Amniotic epithelial cell (primary cell): ENCODE results near the gene MLST8.
"Not testable (repeated sequence)": the region's sequence is repeated elsewhere in the genome, so short reads cannot be mapped to it uniquely, and the experiment has no call there.

Experiments used
- DNase-seq: peaks from one replicate; pipeline ENCODE4 v3.0.0-alpha.2; 2010; ENCODE audit warnings: low read depth

MLST8 gene

DNA sequence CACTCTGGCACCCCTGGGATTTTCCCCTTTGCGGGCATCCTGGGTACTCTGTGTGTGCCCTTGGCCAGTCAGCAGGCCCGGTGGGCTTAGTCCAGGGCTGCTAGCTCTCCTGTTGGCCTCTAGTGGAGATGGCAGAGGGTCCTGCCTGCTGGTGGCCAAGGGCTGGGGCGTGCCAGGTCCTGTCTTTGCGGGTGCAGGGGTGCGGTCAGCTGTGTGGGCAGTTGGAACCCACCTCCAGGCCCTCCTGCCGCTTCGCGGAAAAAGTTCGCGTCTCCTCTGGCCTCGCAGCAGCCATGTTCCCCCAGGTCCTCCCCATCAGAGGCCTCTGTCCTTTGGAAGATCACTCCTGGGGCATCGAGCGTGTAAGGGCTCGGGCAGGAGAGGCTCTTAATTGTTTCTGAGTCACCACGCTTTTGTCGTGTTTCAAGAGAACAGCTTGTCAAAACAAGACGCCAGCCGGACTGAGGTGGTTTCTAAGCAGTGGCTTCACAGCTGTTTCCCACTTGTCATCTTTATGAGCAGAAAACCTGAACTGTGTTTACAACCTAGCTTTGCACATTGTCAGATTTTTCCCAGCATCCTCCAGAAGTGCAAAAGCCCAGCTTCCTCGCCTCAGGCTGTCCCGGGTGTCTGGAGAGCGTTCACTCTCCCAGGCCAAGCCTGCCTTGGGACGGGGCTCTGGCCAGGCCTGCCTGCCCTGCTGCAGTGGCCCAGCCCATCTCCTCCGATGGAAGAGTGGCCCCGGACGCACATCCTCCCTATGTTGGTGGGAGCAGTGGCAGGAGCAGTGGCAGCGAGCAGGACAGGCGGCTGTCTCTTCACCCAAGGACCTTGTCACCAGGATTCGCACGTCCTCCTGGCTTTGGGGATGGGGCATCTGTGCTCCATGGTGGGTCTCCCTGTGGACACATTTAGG, 26.0 kb downstream of the MLST8 start:
- no peak for DNase-seq

DNA sequence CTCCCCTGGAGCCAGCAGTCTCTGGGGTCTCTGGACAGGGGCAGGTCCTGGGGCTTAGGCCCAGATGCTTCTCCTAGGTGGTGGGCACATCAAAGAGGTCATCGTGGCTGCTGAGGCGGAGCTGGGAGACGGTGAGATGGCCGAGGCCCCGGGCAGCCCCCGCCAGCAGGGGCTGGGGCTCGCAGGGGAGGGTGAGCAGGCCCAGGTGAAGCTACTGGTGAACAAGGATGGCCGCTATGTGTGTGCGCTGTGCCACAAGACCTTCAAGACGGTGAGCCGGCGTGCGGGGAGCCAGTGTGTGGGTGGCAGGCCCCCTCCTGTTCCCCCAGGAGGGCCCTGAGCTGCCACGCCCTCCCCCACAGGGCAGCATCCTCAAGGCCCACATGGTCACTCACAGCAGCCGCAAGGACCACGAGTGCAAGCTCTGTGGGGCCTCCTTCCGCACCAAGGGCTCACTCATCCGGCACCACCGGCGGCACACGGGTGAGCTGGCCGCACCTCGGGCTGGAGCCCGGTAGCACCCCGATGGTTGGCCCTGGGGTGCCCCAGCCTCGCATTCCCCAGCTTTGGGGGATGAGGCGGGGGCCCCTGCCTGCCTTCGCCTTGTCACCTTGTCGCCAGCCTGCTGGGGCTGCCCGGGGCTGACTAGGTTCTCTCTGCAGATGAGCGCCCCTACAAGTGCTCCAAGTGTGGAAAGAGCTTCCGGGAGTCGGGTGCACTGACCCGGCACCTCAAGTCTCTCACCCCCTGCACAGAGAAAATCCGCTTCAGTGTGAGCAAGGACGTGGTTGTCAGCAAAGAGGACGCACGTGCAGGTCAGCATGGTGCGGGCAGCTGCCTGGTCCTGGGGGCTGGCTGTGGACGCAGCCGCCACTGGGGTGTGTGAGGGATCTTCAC, 27.1 kb downstream of the MLST8 start:
- DNase-seq, result no peak

DNA sequence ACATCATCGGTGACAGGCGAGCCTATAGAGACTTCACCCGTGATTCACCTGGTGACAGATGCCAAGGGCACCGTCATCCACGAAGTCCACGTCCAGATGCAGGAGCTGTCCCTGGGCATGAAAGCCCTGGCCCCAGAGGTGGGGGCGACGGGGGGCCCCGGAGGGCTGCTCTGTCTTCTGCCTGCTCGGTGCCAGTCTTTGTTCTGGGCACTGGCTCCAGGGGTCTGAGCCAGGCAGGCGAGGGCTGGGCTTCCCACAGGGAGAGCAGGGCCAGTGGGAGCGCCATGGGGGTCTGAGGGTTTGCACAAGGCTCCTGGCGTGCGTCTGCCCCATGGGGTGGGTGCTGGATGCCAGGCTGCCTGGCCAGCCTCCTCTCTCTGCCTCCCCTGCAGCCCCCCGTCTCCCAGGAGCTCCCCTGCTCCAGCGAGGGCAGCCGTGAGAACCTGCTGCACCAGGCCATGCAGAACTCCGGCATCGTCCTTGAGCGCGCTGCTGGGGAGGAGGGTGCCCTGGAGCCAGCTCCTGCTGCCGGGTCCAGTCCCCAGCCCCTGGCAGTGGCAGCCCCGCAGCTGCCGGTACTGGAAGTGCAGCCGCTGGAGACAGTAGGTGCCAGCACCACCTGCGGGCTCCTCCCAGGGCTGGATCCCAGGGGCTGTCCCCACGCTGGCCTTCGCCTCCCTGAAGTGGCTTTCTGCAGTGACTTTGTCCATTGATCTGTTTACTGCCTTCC, 28.0 kb downstream of the MLST8 start:
- no peak for DNase-seq

DNA sequence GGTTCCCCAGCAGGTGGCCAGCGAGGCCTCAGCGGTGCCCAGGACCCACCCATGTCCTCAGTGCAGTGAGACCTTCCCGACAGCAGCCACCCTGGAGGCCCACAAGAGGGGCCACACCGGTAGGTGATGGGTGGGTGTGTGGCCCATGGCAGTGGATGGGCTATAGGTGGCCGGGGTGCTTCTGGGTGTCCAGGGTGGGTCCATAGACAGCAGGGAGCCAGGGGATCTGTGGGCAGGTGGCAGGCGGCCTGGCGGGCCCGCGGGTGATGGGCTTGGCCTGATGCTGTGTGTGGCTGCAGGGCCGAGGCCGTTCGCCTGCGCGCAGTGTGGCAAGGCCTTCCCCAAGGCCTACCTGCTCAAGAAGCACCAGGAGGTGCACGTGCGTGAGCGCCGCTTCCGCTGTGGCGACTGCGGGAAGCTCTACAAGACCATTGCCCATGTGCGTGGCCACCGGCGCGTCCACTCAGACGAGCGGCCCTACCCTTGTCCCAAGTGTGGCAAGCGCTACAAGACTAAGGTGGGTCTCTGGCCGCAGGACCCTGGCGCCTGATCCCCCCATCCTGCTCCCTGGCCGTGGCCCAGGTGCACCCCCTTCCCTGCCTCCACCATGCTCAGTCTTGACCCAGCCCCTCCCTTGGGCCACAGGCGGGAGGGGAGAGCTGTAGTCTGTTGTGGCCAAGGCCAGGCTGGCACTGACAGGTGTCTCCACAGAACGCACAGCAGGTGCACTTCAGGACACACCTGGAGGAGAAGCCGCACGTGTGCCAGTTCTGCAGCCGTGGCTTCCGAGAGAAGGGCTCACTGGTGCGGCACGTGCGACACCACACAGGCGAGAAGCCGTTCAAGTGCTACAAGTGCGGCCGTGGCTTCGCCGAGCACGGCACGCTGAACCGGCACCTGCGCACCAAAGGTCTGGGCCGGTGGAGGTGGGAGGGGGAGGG, 28.9 kb downstream of the MLST8 start:
- DNase-seq, result no peak

DNA sequence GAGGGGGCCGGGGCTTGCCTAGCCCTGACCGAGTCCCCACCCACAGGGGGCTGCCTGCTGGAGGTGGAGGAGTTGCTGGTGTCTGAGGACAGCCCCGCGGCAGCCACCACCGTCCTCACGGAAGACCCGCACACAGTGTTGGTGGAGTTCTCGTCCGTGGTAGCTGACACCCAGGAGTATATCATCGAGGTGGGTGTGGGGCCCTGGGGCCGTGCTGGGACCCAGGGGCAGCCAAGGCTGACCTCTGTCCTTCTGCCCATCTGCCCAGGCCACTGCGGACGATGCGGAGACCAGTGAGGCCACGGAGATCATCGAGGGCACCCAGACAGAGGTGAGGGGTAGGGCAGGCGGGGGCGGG, 29.5 kb downstream of the MLST8 start:
- no peak for DNase-seq

DNA sequence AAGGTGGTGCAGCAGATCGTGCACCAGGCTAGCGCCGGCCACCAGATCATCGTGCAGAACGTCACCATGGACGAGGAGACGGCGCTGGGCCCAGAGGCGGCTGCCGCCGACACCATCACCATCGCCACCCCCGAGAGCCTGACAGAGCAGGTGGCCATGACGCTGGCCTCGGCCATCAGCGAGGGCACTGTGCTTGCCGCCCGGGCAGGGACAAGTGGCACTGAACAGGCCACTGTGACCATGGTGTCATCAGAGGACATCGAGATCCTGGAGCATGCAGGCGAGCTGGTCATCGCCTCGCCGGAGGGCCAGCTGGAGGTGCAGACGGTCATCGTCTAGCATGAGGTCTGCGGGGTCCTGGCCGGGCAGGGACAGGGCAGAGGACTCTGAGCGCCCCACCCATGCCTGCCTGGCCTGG, 30.0 kb downstream of the MLST8 start:
- DNase-seq, result no peak

DNA sequence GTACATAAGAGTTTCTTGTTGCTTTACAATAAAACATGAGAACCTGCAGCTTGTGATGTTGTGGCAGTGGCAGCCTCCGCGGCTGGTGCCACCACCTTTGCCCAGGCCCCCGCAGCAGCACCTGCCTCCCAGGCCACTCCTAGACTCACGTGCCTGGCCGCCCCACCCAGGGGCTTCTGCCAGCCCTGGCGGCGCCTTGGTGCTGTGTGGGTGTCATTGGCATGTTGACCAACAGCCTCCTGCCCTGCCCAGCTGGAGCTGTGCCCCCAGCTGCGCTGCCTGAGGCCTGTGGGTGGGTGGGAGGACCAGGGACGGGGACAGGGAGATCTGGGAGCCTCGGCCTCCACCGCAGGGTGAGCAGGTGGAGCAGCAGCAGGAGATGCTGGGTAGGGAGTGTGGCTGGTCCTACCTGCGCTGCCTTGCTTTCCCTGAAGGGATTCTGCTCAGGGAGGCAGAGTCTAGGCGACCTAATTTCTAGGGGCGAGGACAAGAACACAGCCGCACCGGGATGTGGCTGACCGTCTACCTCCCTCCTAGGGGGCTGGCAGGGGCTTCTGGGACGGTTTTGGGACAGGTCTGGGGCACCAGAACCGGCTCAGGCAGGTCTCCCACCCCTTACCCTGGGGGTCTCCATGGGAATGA, 30.6 kb downstream of the MLST8 start:
- DNase-seq, result no peak

DNA sequence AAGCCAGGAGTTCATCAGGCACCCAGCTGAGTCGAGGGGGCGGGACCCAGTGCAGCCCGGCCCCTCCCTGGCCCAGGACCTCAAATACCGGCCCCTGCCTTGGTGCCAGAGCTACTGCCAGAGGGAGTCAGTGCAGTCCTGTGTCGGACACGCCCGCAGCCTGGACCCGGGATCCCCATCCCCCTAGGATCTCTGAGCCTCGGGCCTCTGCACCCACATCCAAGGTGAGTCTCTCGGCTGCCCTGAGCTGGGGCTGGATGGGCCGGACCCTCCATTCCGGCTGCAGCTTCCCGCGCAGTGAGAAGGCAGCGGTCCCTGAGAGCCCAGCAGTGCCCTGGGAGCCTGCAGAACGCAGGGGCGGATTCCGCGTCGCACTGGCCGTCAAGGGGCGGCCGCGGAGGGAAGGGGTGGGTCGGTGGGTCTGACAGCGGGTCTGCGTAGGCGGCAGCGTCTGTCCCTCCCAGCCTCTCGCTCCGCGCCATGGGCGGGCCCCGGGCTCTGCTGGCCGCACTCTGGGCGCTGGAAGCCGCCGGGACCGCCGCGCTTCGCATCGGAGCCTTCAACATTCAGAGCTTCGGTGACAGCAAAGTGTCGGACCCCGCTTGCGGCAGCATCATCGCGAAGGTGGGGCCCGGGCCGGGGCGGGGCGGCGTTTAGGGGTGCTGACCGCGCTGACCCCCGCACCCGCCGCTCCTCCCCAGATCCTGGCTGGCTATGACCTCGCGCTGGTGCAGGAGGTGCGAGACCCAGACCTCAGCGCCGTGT, 31.3 kb downstream of the MLST8 start, which contains the start of gene DNASE1L2:
TSS of gene DNASE1L2 (plus strand) at position 108 of the 765 bp plus-strand sequence. CDS start at position 481, 373 bp downstream.
- no peak for DNase-seq

DNA sequence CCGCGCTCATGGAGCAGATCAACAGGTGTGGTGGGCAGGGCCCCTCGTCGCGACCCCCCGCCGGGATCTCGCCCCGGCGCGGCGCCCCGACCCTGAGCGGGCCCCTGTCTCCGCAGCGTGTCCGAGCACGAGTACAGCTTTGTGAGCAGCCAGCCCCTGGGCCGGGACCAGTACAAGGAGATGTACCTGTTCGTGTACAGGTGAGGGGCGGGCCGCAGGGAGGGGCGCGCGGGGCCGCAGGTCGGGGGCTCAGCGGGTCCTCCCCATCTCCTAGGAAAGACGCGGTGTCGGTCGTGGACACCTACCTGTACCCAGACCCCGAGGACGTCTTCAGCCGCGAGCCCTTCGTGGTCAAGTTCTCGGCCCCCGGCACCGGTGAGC, 31.8 kb downstream of the MLST8 start:
- no peak for DNase-seq

DNA sequence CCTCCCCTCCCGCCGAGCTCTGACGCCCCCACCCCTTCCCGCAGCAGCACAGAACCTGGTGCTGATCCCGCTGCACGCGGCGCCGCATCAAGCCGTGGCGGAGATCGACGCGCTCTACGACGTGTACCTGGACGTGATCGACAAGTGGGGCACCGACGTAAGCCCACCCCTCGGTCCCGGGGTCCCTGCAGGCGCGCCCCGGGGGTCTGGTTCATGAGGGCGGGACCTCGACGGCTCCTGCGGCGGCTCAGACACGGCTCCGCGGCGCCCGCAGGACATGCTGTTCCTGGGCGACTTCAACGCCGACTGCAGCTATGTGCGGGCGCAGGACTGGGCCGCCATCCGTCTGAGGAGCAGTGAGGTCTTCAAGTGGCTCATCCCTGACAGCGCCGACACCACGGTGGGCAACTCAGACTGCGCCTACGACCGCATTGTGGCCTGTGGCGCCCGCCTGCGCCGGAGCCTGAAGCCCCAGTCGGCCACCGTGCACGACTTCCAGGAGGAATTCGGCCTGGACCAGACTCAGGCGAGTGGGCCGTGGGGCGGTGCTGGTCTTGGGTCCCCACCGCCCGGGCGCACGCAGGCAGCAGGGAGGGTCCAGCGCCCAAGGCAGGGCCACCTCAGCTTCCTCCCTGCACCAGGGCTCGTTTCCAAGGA, 32.4 kb downstream of the MLST8 start:
- no peak for DNase-seq

DNA sequence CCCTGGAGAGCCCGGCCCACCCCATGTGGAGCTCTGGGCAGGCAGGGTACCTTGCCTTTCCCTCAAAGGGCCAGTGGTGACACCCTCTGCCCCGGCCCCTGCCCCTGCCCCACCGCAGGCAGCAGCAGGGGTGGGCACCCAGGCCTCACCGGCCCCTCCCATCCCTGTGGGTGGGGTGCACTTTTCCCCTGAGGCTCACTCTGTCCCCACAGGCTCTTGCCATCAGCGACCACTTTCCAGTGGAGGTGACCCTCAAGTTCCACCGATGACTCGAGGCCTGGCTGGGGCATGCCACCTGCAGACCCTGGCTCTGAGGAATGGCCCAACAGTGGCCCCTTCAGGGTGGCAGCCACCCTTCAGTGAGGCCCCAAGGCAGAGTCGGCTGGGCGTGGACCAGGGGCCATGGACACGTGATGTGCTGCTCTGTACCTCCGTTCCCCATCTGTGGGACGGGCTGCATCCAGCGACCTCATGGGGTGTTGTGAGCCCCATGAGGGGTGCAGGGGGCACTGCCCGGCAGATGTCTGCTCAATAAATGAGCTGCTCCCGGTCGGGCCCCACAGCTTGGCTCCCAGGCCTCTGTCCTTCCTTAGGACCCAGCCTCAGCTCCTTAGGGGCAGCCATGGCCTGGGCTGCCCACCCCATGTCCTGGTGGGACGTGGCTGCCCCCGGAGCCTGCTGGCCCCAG, 33.0 kb downstream of the MLST8 start:
- no peak for DNase-seq

DNA sequence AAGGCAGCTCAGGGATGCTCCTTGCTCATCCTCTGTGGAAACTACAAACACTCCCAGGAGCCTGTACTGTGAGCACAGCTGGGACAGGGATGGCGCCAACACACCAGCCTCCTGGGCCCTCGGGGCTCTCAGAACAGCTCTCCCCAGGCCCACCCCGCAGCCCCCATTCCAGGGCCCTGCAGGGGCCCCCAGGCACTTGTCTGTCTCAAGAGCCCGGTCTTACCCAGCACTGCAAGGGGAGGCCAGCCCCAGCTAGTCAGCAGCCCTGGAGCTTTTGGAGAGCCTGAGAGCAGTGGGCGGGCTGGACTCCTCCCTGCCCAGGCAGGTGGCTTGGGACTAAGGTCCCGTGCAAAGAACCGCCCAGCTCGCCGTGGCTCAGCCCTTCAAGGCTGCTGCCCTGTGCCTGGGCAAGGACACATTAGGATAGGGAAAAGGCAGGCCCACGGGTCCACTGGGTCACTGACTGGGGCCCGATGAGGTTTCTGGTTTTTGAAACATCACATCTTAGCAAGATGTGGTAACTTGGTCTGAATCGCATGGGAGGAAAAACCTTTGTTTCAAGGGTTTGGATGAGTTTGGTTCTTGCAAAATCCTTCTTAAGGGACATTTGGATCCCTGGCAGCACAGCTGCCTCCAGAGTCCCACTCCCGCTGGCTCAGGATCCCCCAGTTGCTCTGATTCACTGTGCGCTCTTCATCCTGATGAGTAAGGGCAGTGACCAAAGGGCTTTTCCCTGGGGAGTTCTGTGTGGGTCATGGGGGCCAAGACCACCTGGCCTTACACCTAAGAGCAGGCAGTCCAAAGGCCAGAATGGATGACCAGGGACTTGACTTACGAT, 33.8 kb downstream of the MLST8 start:
- no peak for DNase-seq

DNA sequence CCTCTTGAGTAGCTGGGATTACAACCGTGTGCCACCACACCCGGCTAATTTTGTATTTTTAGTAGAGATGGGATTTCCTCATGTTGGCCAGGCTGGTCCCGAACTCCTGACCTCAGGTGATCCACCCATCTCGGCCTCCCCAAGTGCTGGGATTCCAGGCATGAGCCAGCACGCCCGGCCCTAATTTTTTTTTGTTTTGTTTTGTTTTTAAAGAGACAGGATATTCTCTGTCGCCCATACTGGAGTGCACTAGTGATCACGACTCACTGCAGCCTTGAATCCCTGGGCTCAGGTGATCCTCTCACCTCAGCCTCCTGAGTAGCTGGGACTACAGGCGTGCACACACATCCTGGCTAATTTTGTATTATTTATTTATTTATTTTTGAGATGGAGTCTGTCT, 35.1 kb downstream of the MLST8 start:
- not testable (repeated sequence) for DNase-seq

DNA sequence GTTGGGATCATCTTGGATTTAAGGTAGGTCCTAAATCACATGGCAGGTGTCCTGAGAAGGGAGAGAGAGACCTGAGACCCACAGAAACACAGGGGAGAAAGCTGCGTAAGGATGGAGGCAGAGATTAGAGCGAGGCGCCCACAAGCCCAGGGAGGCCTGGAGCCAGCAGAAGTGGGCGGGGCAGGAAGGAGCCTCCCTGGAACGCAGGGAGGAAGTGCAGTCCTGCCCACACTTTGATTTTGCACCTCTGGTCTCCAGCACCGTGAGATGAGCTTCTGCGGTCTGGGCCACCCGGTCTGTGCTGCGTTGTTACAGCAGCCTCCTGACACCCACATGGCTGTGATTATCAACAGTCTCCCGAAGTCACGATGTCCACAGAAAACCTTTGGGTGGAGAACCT, 37.3 kb downstream of the MLST8 start:
- no peak for DNase-seq

DNA sequence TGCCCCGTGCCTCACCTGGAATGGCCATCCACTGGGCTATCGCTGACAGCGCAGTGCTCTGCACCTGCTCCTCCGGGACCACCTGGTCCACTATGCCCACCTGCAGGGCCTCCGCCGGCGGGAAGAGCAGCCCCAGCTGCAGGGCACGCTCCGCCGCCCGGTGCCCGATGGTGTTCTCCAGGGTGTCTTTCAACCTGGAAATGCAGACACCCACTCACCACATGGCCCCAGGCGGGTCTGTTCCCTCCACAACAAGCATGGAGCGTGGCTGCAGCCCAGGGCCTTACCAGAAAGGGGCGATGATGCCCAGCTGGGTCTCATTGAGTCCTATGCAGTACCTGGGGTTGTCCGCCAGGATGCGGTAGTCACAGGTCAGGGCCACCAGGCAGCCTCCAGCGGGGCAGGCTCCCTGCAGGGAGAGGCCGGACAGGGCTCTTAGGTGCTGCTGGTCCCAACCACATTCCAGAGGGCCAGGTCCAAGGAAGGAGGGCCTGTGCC, 37.8 kb downstream of the MLST8 start:
- DNase-seq, result no peak

DNA sequence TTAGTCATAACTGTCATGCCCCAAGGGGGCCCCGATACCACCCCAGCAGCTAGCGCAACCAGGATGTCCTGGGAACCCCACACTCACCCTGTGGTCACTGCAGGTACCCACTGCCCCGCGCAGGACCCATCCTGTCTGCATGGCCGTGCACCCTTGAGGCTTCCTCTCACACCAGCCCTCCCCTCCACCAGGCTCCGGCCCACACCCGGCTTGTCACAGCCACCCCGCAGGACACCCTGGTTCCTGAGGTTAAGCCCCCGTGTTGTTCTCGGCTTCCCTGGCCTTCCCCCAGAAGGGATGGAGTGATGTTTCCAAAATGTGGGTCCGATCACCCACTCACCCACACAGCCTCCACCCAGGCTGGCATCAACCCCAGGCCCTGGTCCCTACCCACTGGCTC, 38.5 kb downstream of the MLST8 start:
- DNase-seq, result no peak

DNA sequence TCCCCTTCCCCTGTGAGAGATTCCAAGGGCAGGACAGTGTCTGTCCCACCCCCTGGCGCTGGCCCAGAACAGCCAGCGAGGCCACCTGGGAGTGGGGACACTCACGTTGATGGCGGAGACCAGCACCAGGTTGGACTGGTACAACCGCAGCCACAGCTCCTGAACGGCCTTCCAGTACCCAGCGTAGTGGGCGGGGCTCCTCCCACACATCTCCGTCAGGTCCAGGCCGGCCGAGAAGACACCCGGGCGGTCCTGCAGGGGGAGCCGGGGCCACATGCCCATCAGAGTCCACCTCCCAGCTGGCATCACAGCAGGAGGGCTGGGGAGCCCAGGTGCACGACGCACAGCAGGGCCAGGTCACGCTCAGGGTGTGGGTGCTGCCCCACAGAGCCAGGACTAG, 39.0 kb downstream of the MLST8 start:
- no peak for DNase-seq
